ENCODE results near the gene MATCAP1. TPM values are rescaled to one million over a fixed set of nuclear protein-coding genes. Genes with fewer than 3 reads are reported as not detected.
A peak's percentile ranks its signal among the peaks of the same experiment; 100 is the strongest.

Gene MATCAP1
- total and polyA plus RNA-seq, 2 of the 13 experiments (the other 11 are each of a cell fraction or from before 2014, with no cell fraction given) = 11.2 to 24.5 TPM

DNA sequence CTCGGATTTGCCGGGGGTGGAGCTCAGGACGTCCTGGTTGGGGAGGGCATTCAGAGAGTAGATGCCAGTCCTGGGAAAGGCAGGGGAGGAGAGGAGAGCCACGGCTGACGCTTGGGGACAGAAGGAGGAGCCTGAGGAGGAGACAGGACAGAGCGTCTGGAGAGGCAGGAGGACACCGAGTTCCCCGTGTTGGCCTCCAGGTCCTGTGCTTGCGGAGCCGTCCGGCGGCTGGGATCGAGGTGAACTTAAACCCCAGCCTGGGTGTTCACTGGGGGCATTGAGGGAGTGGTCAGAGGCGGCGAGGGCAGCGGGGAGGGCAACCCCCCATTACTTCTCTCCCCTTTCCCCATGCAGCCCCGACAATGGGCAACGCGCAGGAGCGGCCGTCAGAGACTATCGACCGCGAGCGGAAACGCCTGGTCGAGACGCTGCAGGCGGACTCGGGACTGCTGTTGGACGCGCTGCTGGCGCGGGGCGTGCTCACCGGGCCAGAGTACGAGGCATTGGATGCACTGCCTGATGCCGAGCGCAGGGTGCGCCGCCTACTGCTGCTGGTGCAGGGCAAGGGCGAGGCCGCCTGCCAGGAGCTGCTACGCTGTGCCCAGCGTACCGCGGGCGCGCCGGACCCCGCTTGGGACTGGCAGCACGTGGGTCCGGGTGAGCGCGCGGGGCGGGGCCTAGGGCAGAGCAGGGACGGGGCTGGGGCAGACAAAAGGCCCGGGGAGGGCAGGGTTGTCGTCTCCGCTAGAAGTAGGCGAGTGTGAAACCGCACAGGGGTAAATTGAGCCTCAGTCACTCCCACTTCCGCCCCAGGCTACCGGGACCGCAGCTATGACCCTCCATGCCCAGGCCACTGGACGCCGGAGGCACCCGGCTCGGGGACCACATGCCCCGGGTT, 9.7 kb downstream of the MATCAP1 start (continued):
- TF ChIP-seq HNF1A (IDR thresholded peaks at IDR 0.05; ENCODE audit: low read depth) (no peak; the same call in 1 of the 2 replicates), HNF1A (CRISPR knock-in tag; IDR thresholded peaks at IDR 0.05; ENCODE audit: borderline replicate concordance) (peak; percentile 31; the same call in 1 of the 2 replicates), CHD4 (IDR thresholded peaks at IDR 0.05; ENCODE audit: borderline replicate concordance, low read length) (no peak), POLR2A (IDR thresholded peaks at IDR 0.05; ENCODE audit: insufficient read depth in 1 of 2, low read depth in 2 of 2, low read length in 2 of 2) (peak in 1 of 2 experiments; percentile 11; a peak in 1 of 4 replicates), TEAD3 (CRISPR knock-in tag; optimal IDR thresholded peaks at IDR 0.05; ENCODE audit: borderline replicate concordance) (peak; percentile 62), ZSCAN31 (CRISPR knock-in tag; IDR thresholded peaks at IDR 0.05; ENCODE audit: low read depth) (peak; percentile 96), ZSCAN5A (CRISPR knock-in tag; IDR thresholded peaks at IDR 0.05; ENCODE audit: borderline replicate concordance) (peak; percentile 90), TFAP4 (IDR thresholded peaks at IDR 0.05; ENCODE audit: borderline replicate concordance, low read depth) (peak; percentile 83; the same call in 1 of the 2 replicates), ZNF251 (CRISPR knock-in tag; IDR thresholded peaks at IDR 0.05) (no peak; the same call in 1 of the 2 replicates), ZNF34 (CRISPR knock-in tag; IDR thresholded peaks at IDR 0.05; ENCODE audit: borderline replicate concordance) (peak; percentile 81), GLI4 (CRISPR knock-in tag; IDR thresholded peaks at IDR 0.05; ENCODE audit: borderline replicate concordance) (peak; percentile 83; the same call in 1 of the 2 replicates), ATRX (CRISPR knock-in tag; IDR thresholded peaks at IDR 0.05; ENCODE audit: borderline replicate concordance) (no peak), SCMH1 (CRISPR knock-in tag; IDR thresholded peaks at IDR 0.05; ENCODE audit: borderline replicate concordance) (no peak), MIER3 (CRISPR knock-in tag; IDR thresholded peaks at IDR 0.05; ENCODE audit: borderline replicate concordance) (peak; percentile 76; the same call in 1 of the 2 replicates), WIZ (CRISPR knock-in tag; IDR thresholded peaks at IDR 0.05) (peak; percentile 83), ATF1 (CRISPR knock-in tag; IDR thresholded peaks at IDR 0.05) (no peak)
- TF ChIP-seq, protein P1, sequence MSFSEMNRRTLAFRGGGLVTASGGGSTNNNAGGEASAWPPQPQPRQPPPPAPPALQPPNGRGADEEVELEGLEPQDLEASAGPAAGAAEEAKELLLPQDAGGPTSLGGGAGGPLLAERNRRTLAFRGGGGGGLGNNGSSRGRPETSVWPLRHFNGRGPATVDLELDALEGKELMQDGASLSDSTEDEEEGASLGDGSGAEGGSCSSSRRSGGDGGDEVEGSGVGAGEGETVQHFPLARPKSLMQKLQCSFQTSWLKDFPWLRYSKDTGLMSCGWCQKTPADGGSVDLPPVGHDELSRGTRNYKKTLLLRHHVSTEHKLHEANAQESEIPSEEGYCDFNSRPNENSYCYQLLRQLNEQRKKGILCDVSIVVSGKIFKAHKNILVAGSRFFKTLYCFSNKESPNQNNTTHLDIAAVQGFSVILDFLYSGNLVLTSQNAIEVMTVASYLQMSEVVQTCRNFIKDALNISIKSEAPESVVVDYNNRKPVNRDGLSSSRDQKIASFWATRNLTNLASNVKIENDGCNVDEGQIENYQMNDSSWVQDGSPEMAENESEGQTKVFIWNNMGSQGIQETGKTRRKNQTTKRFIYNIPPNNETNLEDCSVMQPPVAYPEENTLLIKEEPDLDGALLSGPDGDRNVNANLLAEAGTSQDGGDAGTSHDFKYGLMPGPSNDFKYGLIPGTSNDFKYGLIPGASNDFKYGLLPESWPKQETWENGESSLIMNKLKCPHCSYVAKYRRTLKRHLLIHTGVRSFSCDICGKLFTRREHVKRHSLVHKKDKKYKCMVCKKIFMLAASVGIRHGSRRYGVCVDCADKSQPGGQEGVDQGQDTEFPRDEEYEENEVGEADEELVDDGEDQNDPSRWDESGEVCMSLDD (CRISPR knock-in tag; IDR thresholded peaks at IDR 0.05; ENCODE audit: borderline replicate concordance) = no peak
- TF ChIP-seq, protein P2, sequence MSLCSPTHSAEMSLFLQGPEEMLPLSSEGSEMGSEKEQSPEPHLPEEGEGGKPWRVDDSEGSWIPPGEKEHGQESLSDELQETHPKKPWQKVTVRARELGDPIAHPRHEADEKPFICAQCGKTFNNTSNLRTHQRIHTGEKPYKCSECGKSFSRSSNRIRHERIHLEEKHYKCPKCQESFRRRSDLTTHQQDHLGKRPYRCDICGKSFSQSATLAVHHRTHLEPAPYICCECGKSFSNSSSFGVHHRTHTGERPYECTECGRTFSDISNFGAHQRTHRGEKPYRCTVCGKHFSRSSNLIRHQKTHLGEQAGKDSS (CRISPR knock-in tag; IDR thresholded peaks at IDR 0.05; ENCODE audit: borderline replicate concordance, low read depth) = peak; percentile 88; the same call in 1 of the 2 replicates

Data from HepG2 (cell line).